HEK293T (cell line): ENCODE results near the gene C14orf180.

Experiments
- CTBP1 ChIP-seq: fragments of 450-650 bp; IDR thresholded peaks from 2 replicates; pipeline ENCODE4 v1.6.1; 2016; ENCODE audit warnings: borderline replicate concordance
- FOXK2 ChIP-seq: fragments of 450-650 bp; IDR thresholded peaks from 2 replicates; pipeline ENCODE4 v1.6.1; 2016; ENCODE audit warnings: mild to moderate bottlenecking
- FOXM1 ChIP-seq: fragments of 450-650 bp; IDR thresholded peaks from 2 replicates; pipeline ENCODE4 v1.6.1; 2017; ENCODE audit warnings: mild to moderate bottlenecking, borderline replicate concordance
- L3MBTL2 ChIP-seq: fragments of 450-650 bp; conservative IDR thresholded peaks from 2 replicates; pipeline ENCODE4 v1.6.1; 2016; ENCODE audit warnings: mild to moderate bottlenecking
- SP1 ChIP-seq: fragments of 450-650 bp; IDR thresholded peaks from 2 replicates; pipeline ENCODE4 v1.6.1; 2017
- SUZ12 ChIP-seq: fragments of 450-650 bp; IDR thresholded peaks from 2 replicates; pipeline ENCODE4 v1.6.1; 2016; ENCODE audit warnings: mild to moderate bottlenecking
- ZNF384 ChIP-seq: fragments of 450-650 bp; IDR thresholded peaks from 2 replicates; pipeline ENCODE4 v1.6.1; 2016

GRCh38 chr14:104595911-104596450, 16.4 kb downstream of the C14orf180 start:
- TF ChIP-seq FOXM1 (no peak), ZNF384 (no peak), FOXK2 (no peak), SUZ12 (no peak), SP1 (no peak), L3MBTL2 (no peak), CTBP1 (no peak)
